Measurements from ENCODE around the gene FUT3.
A peak's percentile ranks its signal among the peaks of the same experiment; 100 is the strongest.

FUT3 gene

DNA sequence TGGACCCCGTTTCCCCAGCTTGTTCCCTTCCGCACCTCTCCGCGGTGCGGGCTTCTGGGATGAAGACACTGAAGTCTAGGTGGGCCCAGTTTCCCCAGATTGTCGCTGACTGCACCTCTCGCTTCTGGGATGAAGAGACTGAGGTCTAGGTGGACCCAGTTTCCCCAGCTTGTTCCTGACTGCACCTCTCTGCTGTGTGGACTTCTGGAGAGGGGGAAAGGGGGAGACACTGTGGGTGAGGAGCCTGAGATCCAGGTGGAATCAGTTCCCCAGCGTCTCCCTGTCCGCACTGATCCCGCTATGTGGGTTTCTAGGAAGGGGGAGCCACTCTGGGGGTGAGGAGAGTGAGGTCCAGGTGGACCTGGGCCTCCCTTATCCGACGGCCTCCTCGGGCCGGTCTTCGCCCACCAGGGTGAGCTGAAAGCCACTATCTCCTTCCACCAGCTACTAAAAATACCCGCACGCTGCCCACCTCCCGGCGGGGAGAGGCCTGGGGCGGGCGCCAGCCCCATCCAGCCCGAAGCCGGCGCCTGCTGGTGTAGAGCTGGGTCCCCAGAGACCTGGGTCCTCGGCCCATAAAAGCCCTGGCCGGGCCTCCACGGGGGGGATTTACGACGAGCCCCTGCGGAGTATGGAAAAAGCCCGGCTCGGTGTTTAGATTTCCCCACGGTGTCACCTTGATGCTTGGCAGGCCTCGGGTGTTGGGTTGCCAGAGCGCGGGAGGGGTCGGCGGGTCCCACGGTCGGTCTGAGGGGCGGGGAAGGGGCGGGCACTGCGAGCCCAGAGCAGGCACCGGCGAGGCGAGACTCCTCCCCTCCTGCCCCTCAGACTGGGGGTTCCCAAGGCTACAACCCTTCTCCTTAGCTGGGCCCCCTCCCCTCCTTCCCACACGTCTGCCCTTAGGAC, 22.3 kb downstream of the FUT3 start:
- no peak for DNase-seq (ENCODE audit: low read depth, low spot score)
- peak overlapping the region; percentile 96 for H3K4me3 ChIP-seq (ENCODE audit: low read length)

DNA sequence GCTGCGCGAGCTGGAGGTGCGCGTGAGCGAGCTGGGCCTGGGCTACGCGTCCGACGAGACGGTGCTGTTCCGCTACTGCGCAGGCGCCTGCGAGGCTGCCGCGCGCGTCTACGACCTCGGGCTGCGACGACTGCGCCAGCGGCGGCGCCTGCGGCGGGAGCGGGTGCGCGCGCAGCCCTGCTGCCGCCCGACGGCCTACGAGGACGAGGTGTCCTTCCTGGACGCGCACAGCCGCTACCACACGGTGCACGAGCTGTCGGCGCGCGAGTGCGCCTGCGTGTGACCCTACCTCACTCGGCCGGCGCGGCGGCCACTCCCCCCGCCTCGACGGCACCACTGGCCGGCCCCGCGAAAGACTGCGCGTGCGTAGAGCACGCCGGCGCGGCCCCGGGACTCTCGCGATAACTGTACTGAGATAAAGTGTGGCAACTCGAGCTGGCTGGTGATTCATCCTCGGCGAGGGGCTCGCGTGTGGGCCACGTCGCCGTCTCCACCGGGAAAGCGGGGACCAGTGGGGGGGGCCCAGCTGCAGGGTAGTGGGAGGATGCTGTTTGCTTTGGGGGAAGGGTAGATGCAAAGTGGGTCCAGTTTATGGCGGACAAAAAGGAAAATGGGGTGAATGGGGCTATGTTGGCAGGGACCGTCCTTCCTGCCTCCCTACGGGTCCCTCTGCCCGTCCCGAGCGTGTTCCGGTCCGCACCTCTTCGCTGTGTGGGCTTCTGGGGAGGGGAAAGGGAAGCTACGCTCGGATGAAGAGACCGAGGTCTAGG, 23.2 kb downstream of the FUT3 start:
- DNase-seq (ENCODE audit: low read depth, low spot score): peak; percentile 91
- H3K4me3 ChIP-seq (ENCODE audit: low read length): peak overlapping the region; percentile 96

- DNase-seq (ENCODE audit: low read depth, low spot score): no peak
- H3K4me3 ChIP-seq (ENCODE audit: low read length): peak overlapping the region; percentile 60
Measured at GRCh38 chr19:5827342-5827890, 23.8 kb downstream of the FUT3 start.

DNA sequence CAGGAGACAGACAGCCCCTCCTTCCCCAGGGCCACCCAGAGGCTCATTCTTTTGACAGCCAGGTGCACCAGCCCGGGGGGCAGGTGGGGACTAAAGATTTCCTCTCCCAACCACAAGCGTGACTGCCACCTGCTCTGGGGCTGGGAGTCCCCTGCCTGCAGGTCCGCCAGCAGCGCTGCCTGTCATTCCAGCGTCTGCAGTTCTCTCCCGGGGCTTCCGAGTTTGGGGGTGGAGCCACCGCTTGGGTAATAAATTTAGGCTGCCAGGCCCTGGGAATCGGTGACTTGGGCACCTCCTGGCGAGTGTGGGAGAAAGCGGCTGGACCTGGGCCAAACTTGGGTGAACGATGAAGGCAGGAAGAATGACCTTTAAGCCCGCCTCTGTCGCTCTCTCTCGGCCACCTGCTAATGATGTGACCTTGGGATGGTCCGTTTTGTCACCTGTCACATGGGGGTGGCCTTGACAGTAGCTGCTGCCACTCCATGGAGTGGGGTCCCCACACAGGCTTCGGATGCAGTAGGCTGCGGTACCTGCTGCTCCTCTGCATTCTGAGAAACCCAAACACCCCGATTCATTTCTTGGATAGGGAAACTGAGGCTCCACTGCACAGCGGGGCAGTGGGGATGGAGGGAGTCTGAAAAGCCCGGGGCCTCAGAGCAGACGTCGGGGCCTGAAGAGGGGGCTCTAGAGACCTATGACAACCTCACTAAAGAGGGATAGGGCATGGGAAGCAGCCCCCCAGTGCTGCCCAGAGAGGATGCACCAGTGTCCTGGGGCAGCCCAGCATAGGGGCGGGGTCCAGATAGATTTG, 24.5 kb downstream of the FUT3 start:
- H3K4me3 ChIP-seq (ENCODE audit: low read length): peak overlapping the region; percentile 60

DNA sequence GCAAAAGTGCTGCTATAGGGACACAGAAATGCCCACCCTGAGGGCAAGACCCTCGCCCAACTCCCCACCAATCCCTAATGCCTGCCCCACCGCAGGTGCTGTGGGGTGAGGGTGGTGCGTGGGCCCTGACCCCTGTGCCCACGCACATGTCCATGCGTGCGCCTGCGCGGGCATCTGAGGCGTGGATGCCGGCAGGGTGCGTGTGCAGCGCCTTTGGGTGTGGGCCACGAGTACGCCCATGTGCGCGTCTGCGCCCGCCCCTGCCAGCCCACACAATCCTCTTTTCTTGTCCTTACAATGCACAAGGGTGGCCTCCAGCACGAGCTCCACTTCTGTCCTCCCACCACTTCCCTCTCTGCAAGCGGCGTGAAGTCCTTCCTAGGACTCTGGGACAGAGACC, 26.1 kb downstream of the FUT3 start:
- no peak overlapping the region for H3K4me3 ChIP-seq (ENCODE audit: low read length)
- DNase-seq (ENCODE audit: low read depth, low spot score): no peak

More for the DNA sequence above, 24.5 kb downstream of the FUT3 start:
- DNase-seq (ENCODE audit: low read depth, low spot score): peak; percentile 84

GRCh38 chr19:5824751-5825150, 26.5 kb downstream of the FUT3 start:
- DNase-seq (ENCODE audit: low read depth, low spot score): no peak
- no peak overlapping the region for H3K4me3 ChIP-seq (ENCODE audit: low read length)

DNA sequence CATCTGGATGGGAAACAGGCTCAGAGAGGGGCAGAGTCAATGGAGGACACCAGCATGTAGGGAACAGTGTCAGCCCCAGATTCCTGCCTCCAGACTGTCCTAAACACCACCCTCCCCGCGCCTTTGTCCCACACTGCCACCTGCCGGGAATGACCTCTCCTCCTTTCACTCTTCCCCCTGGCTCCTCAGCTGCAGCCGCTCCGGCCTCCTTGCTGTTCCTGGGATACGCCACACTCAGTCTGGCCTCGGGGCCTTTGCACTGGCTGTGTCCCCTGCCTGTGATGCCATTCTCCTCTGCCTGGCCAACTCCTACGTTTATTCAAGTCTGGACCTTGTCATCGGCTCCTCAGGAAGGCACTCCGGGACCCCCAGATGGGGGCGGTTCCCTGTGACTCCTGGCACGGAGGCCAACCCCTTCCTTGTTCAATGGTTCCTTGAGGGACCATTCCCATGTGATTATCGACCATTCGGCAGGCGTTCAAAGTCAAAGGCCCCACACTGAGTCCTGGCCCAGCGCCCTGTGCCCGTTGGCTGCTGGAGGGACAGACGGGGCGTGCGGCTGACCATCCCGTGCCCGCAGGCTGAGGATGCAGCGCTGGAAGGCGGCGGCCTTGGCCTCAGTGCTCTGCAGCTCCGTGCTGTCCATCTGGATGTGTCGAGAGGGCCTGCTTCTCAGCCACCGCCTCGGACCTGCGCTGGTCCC, 27.5 kb downstream of the FUT3 start:
- no peak overlapping the region for H3K4me3 ChIP-seq (ENCODE audit: low read length)
- no peak for DNase-seq (ENCODE audit: low read depth, low spot score)

DNA sequence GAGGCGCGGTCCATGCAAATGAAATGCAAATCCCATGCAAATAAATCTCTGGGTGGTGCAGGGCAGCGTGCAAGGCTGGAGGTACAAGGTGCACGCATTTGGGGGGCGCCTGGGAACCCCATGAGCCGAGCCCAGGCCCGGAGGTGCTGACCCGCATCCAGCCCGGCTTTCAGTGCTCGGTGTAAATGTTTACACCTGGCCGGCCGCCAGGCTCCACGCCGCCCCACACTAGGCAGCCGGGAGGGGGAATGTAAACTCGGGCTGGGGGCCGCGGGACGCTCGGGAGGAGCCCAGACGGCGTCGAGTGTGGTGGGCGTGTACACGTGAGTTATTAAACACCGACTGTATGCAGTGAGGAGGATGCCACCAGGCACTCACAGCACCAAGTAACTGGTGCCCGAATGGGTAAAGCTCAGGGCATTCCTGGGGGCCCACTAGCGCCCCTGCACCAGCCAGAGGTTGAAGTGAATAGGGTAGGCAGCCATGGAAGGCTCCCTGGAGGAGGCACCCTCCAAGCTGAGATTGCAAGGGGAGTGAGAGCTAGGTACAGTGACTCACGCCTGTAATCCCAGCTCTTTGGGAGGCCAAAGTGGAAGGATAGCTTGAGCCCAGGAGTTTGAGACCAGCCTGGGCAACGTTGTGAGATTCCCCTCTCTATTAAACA, 28.9 kb downstream of the FUT3 start:
- no peak overlapping the region for H3K4me3 ChIP-seq (ENCODE audit: low read length)
- DNase-seq (ENCODE audit: low read depth, low spot score): no peak

DNA sequence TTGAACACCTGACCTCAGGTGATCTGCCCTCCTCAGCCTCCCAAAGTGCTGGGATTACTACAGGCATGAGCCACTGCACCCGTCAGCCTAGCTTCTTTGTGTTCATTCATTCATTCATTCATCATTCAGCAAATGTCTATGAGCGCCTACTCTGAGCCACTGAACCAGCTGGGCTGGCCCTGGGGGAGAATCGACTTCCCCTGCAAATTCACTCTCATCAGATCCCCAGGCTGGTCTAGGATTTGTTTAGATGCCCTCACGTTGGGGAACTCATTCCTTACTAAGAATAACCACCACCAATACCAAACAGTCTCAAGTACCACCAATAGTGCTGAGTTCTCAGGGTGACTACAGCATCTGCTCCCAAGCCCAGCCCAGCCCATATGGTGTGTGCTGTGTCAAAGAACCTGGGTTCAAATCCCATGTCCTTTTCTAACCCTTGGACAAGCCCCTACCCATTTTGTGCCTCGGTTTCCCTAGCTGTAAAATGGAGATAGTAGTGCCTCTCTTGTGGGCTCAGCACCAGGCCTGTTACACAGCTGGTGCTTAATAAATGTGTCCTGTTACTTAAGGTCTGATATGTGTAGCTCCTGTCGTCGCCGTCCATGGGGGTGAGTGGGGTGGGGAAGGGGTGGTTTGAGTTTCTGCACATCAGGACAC, 29.6 kb downstream of the FUT3 start:
- H3K4me3 ChIP-seq (ENCODE audit: low read length): no peak overlapping the region
- no peak for DNase-seq (ENCODE audit: low read depth, low spot score)

GRCh38 chr19:5820785-5821184, 30.5 kb downstream of the FUT3 start:
- H3K4me3 ChIP-seq (ENCODE audit: low read length): no peak overlapping the region
- no peak for DNase-seq (ENCODE audit: low read depth, low spot score)

DNA sequence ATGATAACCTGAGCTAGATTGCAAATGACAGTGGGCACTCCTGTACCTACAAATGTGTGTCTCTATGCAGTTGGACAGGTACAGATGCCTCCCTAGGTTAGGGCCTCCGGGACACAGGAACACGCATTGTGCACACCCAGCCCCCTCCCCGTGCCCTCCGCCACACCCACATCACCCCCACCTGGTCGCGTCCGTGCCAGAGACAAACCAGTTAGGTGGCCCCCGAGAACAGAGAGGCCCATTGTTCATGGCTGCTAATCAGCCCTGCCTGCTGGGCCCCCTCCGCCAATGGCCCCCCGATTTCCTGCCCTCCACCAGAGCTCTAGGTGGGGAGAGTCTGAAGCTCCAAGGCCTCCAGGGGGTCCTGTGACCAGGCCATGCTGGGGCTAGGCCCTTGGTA, 32.7 kb downstream of the FUT3 start:
- no peak for DNase-seq (ENCODE audit: low read depth, low spot score)
- no peak overlapping the region for H3K4me3 ChIP-seq (ENCODE audit: low read length)

DNA sequence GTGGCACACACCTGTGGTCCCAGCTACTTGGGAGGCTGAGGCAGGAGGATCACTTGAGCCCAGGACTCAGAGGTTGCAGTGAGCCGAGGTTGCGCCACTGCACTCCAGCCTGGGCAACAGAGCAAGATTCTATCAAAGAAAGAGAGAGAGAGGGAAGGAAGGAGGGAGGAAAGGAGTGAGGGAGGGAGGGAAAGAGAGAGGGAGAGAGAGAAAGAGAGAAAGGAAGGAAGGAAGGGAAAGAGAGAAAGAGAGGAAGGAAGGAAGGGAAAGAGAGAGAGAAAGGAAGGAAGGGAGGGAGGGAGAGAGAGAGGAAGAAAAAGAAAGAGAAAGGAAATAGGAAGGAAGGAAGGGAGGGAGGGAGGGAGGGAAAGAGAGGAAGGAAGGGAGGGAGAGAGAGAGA, 34.0 kb downstream of the FUT3 start:
- no peak overlapping the region for H3K4me3 ChIP-seq (ENCODE audit: low read length)
- no peak for DNase-seq (ENCODE audit: low read depth, low spot score)

DNA sequence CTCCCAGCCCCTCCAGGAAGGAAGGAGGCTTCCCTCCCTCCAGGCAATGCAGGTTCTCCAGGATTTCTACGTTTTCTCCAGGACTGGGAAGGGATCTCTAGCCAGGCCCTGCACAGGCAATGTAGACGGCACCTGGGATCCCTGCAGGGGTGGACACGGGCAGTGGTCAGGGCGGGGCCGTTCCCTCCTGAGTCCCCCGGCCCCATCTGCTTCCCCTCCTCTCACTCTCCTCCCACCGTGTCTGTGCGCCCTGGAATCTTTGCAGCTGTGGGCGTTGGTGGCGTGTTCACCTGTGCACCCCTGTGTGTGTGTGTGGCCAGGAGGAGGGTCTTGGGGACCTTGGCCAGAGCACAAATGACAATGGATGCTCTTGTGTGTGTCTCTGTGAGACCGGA, 36.4 kb downstream of the FUT3 start:
- H3K4me3 ChIP-seq (ENCODE audit: low read length): no peak overlapping the region
- DNase-seq (ENCODE audit: low read depth, low spot score): no peak

DNA sequence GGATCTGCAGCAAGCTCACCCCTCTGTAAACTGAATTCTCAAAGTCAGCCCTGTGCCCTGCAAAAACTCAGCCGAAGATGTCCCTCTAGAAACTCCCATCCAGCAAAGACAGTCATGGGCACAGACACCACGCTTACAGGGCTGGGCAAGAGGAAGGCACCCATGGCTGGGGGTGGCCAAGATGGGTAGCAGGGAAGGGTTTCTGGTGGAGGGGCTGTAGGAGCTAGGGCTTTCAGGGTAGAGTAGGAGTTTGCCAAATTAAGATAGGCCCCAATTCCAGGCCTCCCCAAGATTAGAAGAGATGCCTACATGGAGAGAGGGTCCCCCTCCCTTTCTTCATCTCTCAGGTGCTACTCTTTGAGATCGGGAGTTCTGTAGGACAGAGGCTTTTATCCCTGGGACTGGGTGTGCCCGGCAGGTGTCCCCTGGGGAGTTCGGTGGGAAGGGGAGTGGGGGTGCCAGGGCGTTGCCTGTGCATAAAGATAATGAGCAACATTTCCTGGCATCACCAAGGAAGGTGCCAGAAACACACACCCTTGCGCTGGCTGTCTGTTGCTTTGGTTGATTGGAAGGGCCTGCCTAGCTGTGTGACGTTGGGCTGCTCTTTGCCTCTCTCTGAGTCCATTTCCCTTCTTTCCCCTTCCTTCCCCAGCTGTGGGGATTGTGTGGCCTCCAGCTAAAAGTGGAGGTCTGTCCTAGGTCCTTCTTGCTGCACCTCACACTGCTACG, 37.0 kb downstream of the FUT3 start:
- no peak overlapping the region for H3K4me3 ChIP-seq (ENCODE audit: low read length)
- DNase-seq (ENCODE audit: low read depth, low spot score): no peak

GRCh38 chr19:5811117-5811516, 40.1 kb downstream of the FUT3 start:
- H3K4me3 ChIP-seq (ENCODE audit: low read length): no peak overlapping the region
- no peak for DNase-seq (ENCODE audit: low read depth, low spot score)

DNA sequence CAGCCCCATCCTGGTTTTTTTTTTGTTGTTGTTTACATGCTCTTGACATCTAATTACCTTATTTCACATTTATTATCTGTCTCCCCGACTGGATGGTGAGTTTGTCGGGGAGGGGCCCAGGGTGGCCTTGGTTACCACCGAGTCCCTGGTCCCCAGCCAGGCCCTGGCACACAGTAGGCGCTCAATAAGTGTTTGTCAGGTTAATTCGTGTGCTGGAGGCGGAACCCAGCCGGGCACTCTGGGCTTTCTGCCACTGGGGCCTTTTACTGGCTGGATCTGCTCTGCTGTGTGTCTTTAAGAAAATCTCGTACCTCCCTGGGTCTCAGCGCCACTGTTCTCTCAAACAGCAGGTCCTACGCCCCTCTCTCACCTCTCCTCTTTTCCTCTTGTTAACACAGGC, 41.8 kb downstream of the FUT3 start:
- no peak overlapping the region for H3K4me3 ChIP-seq (ENCODE audit: low read length)

DNA sequence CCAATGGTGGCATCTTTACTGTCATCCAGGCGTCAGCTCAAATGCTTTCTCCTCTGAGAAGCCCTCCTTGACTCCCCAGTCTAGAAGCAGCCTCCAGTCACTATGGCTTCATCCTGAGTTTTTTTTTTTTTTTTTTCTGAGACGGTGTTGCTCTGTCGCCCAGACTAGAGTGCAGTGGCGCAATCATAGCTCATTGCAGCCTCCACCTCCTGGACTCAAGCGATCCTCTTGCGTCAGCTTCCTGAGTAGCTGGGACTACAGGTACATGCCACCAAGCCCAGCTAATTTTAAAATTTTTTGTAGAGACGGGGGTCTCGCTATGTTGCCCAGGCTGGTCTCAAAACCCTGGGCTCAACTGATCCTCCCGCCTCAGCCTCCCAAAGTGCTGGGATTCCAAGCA, 42.2 kb downstream of the FUT3 start:
- no peak for DNase-seq (ENCODE audit: low read depth, low spot score)
- no peak overlapping the region for H3K4me3 ChIP-seq (ENCODE audit: low read length)

More for the DNA sequence above, 41.8 kb downstream of the FUT3 start:
- no peak for DNase-seq (ENCODE audit: low read depth, low spot score)

Data from Jurkat, Clone E6-1 (cell line).